GM23338 (cell line): ENCODE measurements around the gene C11orf52. TPM values are rescaled to one million over a fixed set of nuclear protein-coding genes. Genes with fewer than 3 reads are reported as not detected.

Experiments used
- ATAC-seq: fragments of 200-7000 bp; cut with Tn5 transposase; 3 replicates; pipeline ENCODE4 v1.9.1; 2020
- DNase-seq: peaks from one replicate; pipeline ENCODE4 v3.0.0-alpha.2; 2015; ENCODE audit warnings: low spot score
- H2AFZ ChIP-seq: fragments of 200-600 bp; sonication (generic); 2 replicates; pipeline ENCODE4 v1.8.0; 2016; ENCODE audit warnings: antibody characterized with exemption, mild to moderate bottlenecking, moderate library complexity
- H3F3A ChIP-seq: fragments of 200-600 bp; sonication (generic); replicated peaks from 2 replicates; pipeline ENCODE4 v1.8.0; 2017; ENCODE audit warnings: antibody characterized with exemption, mixed run types, low read depth
- H3K27ac ChIP-seq: fragments of 200-600 bp; sonication (generic); 2 replicates; pipeline ENCODE4 v1.6.1; 2016; ENCODE audit warnings: low read depth
- H3K27me3 ChIP-seq: fragments of 200-600 bp; sonication (generic); 2 replicates; pipeline ENCODE4 v1.8.0; 2016; ENCODE audit warnings: mild to moderate bottlenecking, mixed run types, moderate library complexity; ENCODE audit not compliant: insufficient read depth
- H3K36me3 ChIP-seq: fragments of 200-600 bp; sonication (generic); 2 replicates; pipeline ENCODE4 v1.8.0; 2016; ENCODE audit warnings: mild to moderate bottlenecking; ENCODE audit not compliant: insufficient read depth
- H3K4me1 ChIP-seq: fragments of 200-600 bp; sonication (generic); 2 replicates; pipeline ENCODE4 v1.8.0; 2016; ENCODE audit warnings: mild to moderate bottlenecking, moderate library complexity; ENCODE audit not compliant: insufficient read depth
- H3K4me2 ChIP-seq: fragments of 200-600 bp; sonication (generic); 2 replicates; pipeline ENCODE4 v1.7.1; 2017; ENCODE audit warnings: mixed run types
- H3K4me3 ChIP-seq: fragments of 200-600 bp; sonication (generic); 2 replicates; pipeline ENCODE4 v1.6.1; 2016; ENCODE audit warnings: mixed run types
- H3K79me2 ChIP-seq: fragments of 200-600 bp; sonication (generic); replicated peaks from 2 replicates; pipeline ENCODE4 v1.8.0; 2017; ENCODE audit warnings: mild to moderate bottlenecking; ENCODE audit not compliant: insufficient read depth
- H3K9me2 ChIP-seq: fragments of 200-600 bp; sonication (generic); 2 replicates; pipeline ENCODE4 v1.8.0; 2017; ENCODE audit not compliant: insufficient read depth
- H4K20me1 ChIP-seq: fragments of 200-600 bp; sonication (generic); replicated peaks from 2 replicates; pipeline ENCODE4 v1.8.0; 2017; ENCODE audit warnings: mild to moderate bottlenecking; ENCODE audit not compliant: insufficient read depth
- H3K27ac Mint-ChIP-seq: 2 replicates; pipeline ENCODE4 v1.8.0; 2020; ENCODE audit warnings: inconsistent platforms, mild to moderate bottlenecking, moderate library complexity, mixed read lengths
- H3K27me3 Mint-ChIP-seq: 3 replicates; pipeline ENCODE4 v1.8.0; 2022; ENCODE audit warnings: low read depth, mild to moderate bottlenecking, moderate library complexity, mixed read lengths, inconsistent platforms; ENCODE audit not compliant: insufficient read depth, poor library complexity
- H3K36me3 Mint-ChIP-seq: 3 replicates; pipeline ENCODE4 v1.8.0; 2021; ENCODE audit warnings: low read depth, mild to moderate bottlenecking, inconsistent platforms, moderate library complexity, mixed read lengths
- H3K4me1 Mint-ChIP-seq: 3 replicates; pipeline ENCODE4 v1.8.0; 2020; ENCODE audit warnings: mild to moderate bottlenecking, inconsistent platforms, mixed read lengths
- H3K4me3 Mint-ChIP-seq: 3 replicates; pipeline ENCODE4 v1.8.0; 2021; ENCODE audit warnings: moderate library complexity, mild to moderate bottlenecking, inconsistent platforms, mixed read lengths
- H3K9me3 Mint-ChIP-seq: 3 replicates; pipeline ENCODE4 v1.8.0; 2020; ENCODE audit warnings: moderate library complexity, mild to moderate bottlenecking, inconsistent platforms, mixed read lengths
- CREB1 ChIP-seq: fragments of 250-450 bp; sonication (Bioruptor Pico); IDR thresholded peaks from 2 replicates; pipeline ENCODE4 v1.5.0; 2020; ENCODE audit warnings: low read depth, mild to moderate bottlenecking, moderate library complexity
- CTCF ChIP-seq, 2 experiments: fragments of 200-600 bp in 1 of 2; sonication (generic) in 1 of 2; conservative IDR thresholded peaks; 2 replicates each; pipeline versions ENCODE4 v1.5.1 to v1.6.1; 2016 to 2017; ENCODE audit warnings: antibody characterized with exemption in 2 of 2, low read depth in 2 of 2, mild to moderate bottlenecking in 2 of 2, moderate library complexity in 1 of 2
- ETS1 ChIP-seq: IDR thresholded peaks from 2 replicates; pipeline ENCODE4 v1.6.1; 2016; ENCODE audit warnings: antibody characterized with exemption
- EZH2 ChIP-seq: fragments of 200-600 bp; sonication (generic); IDR thresholded peaks from one replicate; pipeline ENCODE4 v1.8.0; 2017; ENCODE audit warnings: antibody characterized with exemption, mild to moderate bottlenecking, low read depth; ENCODE audit not compliant: unreplicated experiment
- NANOG ChIP-seq: IDR thresholded peaks from 2 replicates; pipeline ENCODE4 v1.6.1; 2016; ENCODE audit warnings: antibody characterized with exemption, borderline replicate concordance
- POLR2AphosphoS5 ChIP-seq: IDR thresholded peaks from 2 replicates; pipeline ENCODE4 v1.6.1; 2016; ENCODE audit warnings: antibody characterized with exemption, low read depth
- STAT1 ChIP-seq: IDR thresholded peaks from one replicate; pipeline ENCODE4 v1.6.1; 2016; ENCODE audit warnings: antibody characterized with exemption; ENCODE audit not compliant: unreplicated experiment
- ZNF331 ChIP-seq: fragments of 250-450 bp; sonication (Bioruptor Pico); IDR thresholded peaks from 2 replicates; pipeline ENCODE4 v1.5.0; 2020; ENCODE audit warnings: low read depth, mild to moderate bottlenecking, moderate library complexity
- polyA plus RNA-seq: library from polyadenylated mRNA; unstranded; fragments of >200 nt; fragmentation: Nextera tagmentation; extraction: Ambion mirVana; gene quantifications from 2 replicates; pipeline ENCODE4 v1.2.1, GENCODE V29; 2016
- total RNA-seq: library from RNA; depleted of rRNA; stranded (reverse); fragments of >200 nt; shearing (Covaris generic); gene quantifications from 2 replicates; pipeline ENCODE4 v1.2.3, GENCODE V29; 2014

The C11orf52 gene
- total and polyA plus RNA-seq, 2 experiments from 2014 or later = 1.0 to 4.1 TPM

- TF ChIP-seq EZH2 (no peak), ETS1 (no peak)
Measured at GRCh38 chr11:111921541-111922230, 3.0 kb downstream of the C11orf52 start (continued).

- Histone ChIP-seq H3K4me3 (no peak overlapping the region), H2AFZ (no peak overlapping the region; the same call in 1 of the 2 replicates), H3K79me2 (no peaks in the 10 kb centered on the region), H3K27me3 (no peaks in the 10 kb centered on the region), H3F3A (no peaks in the 10 kb centered on the region; the same call in 1 of the 2 replicates), H3K9me2 (no peaks in the 10 kb centered on the region), H3K4me1 (peaks cover 27% of the 10 kb centered on the region), H3K4me2 (no peak overlapping the region), H4K20me1 (no peaks in the 10 kb centered on the region), H3K36me3 (no peaks in the 10 kb centered on the region), H3K27ac (no peak overlapping the region)
- no peak overlapping the region for H3K4me3 Mint-ChIP-seq
- no peaks in the 10 kb centered on the region for H3K36me3 Mint-ChIP-seq
- no peak overlapping the region; the same call in 1 of the 2 replicates for H3K27ac Mint-ChIP-seq
- peaks cover 3% of the 10 kb centered on the region; the same call in 1 of the 3 replicates for H3K9me3 Mint-ChIP-seq
- peaks cover 41% of the 10 kb centered on the region for H3K4me1 Mint-ChIP-seq
- DNase-seq (no peak), ATAC-seq (no peak)
- TF ChIP-seq CTCF (conservative IDR thresholded peaks at IDR 0.05; ENCODE audit: low read depth in 2 of 2) = no peak
- peaks cover 3% of the 10 kb centered on the region for H3K27me3 Mint-ChIP-seq
Measured at GRCh38 chr11:111922803-111923202, 4.1 kb downstream of the C11orf52 start.

- H3K4me1 ChIP-seq = peaks cover 21% of the 10 kb centered on the region
- Mint-ChIP-seq H3K27me3 (peaks cover 3% of the 10 kb centered on the region), H3K9me3 (peaks cover 3% of the 10 kb centered on the region; the same call in 1 of the 3 replicates), H3K4me3 (no peak overlapping the region), H3K27ac (peak overlapping the region; percentile 57), H3K36me3 (no peaks in the 10 kb centered on the region), H3K4me1 (peaks cover 35% of the 10 kb centered on the region)
- H3K4me2 ChIP-seq = no peak overlapping the region
- no peaks in the 10 kb centered on the region for H3K9me2 ChIP-seq
- no peak for DNase-seq
- H3F3A ChIP-seq = no peaks in the 10 kb centered on the region; the same call in 1 of the 2 replicates
- H3K36me3 ChIP-seq = no peaks in the 10 kb centered on the region
- ATAC-seq = no peak
- peak overlapping the region; percentile 67; the same call in 1 of the 2 replicates for H2AFZ ChIP-seq
- 0 out of 2 replicates have a peak overlapping the region, but pooled peaks have one; percentile 35 for H3K27ac ChIP-seq
- H3K79me2 ChIP-seq = no peaks in the 10 kb centered on the region
- no peaks in the 10 kb centered on the region for H3K27me3 ChIP-seq
- H4K20me1 ChIP-seq = no peaks in the 10 kb centered on the region
- H3K4me3 ChIP-seq = no peak overlapping the region
- TF ChIP-seq ETS1 (no peak), CTCF (conservative IDR thresholded peaks at IDR 0.05; ENCODE audit: low read depth in 2 of 2) (no peak), EZH2 (no peak), ZNF331 (CRISPR knock-in tag) (no peak), STAT1 (no peak), CREB1 (CRISPR knock-in tag) (no peak), POLR2AphosphoS5 (no peak), NANOG (no peak)
Measured at GRCh38 chr11:111923351-111923788, 4.7 kb downstream of the C11orf52 start.
